Ovary (tissue), 3 donors: ENCODE results near the gene CTNNA3.

ENCODE experiments used
- POLR2A ChIP-seq: fragments of 450-650 bp; IDR thresholded peaks from one replicate; pipeline ENCODE4 v1.6.1; 2017; ENCODE audit warnings: antibody characterized with exemption, mild to moderate bottlenecking, moderate library complexity
- TF ChIP-seq, protein P1 (sequence below), 3 donors: fragments of 450-650 bp in 2 of 3; fragments of 200-600 bp in 1 of 3; IDR thresholded peaks; one replicate each; pipeline versions ENCODE4 v1.5.1 to v1.8.0; 2016 to 2022; ENCODE audit warnings: antibody characterized with exemption in 3 of 3, mild to moderate bottlenecking in 1 of 3
- donor health status: DM: no; HTN: no; CAD: no.

DNA sequence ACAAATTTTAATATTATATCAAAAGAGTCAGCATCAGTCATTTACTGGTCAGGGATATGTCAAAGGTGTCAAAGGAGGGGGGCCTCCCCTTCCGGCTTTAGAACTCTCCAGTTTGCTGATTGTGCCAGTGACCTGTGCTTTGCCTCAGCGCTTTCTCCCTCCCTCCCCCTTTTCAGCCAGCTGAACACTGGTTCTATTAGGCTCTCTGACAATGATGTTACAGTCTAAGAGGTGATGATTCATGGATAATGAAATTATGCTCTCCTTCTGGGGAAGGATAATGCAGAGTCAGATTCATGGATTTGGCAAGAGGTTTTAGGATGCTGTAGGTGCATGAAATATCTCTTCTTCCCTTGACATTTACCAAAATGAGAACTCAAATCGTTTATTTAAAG, 764.0 kb downstream of the CTNNA3 start:
- TF ChIP-seq POLR2A: no peak
- TF ChIP-seq, protein P1, sequence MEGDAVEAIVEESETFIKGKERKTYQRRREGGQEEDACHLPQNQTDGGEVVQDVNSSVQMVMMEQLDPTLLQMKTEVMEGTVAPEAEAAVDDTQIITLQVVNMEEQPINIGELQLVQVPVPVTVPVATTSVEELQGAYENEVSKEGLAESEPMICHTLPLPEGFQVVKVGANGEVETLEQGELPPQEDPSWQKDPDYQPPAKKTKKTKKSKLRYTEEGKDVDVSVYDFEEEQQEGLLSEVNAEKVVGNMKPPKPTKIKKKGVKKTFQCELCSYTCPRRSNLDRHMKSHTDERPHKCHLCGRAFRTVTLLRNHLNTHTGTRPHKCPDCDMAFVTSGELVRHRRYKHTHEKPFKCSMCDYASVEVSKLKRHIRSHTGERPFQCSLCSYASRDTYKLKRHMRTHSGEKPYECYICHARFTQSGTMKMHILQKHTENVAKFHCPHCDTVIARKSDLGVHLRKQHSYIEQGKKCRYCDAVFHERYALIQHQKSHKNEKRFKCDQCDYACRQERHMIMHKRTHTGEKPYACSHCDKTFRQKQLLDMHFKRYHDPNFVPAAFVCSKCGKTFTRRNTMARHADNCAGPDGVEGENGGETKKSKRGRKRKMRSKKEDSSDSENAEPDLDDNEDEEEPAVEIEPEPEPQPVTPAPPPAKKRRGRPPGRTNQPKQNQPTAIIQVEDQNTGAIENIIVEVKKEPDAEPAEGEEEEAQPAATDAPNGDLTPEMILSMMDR (IDR thresholded peaks at IDR 0.05): no peak
